Measurements from ENCODE around the gene GNG14. TPM values are rescaled to one million over a fixed set of nuclear protein-coding genes. Genes with fewer than 3 reads are reported as not detected.
"Not testable (repeated sequence)": the region's sequence is repeated elsewhere in the genome, so short reads cannot be mapped to it uniquely, and the experiment has no call there.

GNG14 gene
- total and polyA plus RNA-seq, 4 donors, result not detected

DNA sequence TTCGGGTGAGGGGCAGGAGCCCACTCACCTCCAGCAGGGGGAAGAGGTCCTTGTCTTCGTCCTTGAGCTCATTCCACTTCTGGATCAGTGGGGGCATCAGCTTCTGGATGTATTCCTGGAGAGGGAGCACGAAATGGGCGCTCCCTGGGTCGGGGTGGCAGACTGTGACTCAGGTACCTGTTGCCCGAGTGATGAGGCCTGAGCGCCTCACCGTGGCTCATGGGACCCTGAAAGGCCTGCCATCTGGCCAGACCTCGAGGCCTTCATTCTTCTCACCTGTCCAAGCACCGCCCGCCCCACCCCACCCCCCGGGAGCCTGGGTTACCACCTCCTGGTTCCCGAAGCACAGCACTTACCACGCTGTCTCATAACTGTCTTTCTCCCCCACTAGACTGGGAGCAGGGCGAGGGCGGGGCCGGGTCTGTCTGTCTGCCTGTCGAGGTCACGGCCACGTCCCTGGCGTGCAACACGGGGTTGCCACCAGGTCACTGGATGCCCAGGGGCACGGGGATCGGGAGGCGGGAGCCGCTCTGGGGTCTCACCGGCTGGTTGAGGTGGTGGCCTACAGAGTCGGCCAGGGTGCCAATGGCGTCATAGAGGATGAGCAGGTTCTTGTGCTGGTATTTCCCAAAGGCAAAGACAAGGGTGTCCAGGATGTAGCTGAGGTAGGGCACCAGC is 18.0 kb downstream of the GNG14 start:
- ATAC-seq (ENCODE audit: low FRiP score) (no peak), DNase-seq (no peak)
- no peak overlapping the region for H3K4me3 ChIP-seq (ENCODE audit: low read length in 2 of 2)
- H3K9me3 ChIP-seq (ENCODE audit: control insufficient read depth, low read length), result no peaks in the 10 kb centered on the region
- no peaks in the 10 kb centered on the region for H3K4me1 ChIP-seq (ENCODE audit: control insufficient read depth in 1 of 2, insufficient read depth in 2 of 2, low read length in 2 of 2)
- peaks cover 0 to 15% of the 10 kb centered on the region in 2 donors for H3K36me3 ChIP-seq (ENCODE audit: control insufficient read depth in 1 of 2, insufficient read depth in 2 of 2, low read length in 1 of 2)
- intact Hi-C loops (cut with DNase I), result no loop called here
- 90 to 96% methylated on average over 29 of the region's 29 CpGs for WGBS, 2 donors
- H3K27me3 ChIP-seq (ENCODE audit: control insufficient read depth in 1 of 2, insufficient read depth in 2 of 2, low read length in 1 of 2), result no peaks in the 10 kb centered on the region
- no peak overlapping the region for H3K27ac ChIP-seq (ENCODE audit: low read depth in 1 of 2, low read length in 2 of 2)

DNA sequence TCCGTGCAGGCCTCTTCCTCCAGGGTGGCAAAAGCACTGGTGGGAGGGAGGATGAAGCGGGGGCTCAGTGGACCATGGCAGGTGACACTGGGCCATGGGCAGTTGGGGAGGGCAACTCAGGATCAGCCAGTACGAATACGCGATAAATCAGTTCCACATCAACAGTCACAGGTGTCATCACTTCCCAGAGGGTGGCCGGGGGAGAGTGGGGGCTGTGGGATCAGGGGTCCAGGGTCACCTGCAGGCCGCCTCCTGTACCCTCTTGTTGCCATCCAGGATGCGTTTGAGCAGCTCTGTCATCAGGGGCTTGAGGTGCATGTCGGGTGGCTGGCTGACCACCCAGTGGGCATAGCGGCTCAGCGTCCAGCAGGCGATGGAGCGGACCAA is 18.5 kb downstream of the GNG14 start:
- no peak overlapping the region for H3K4me3 ChIP-seq (ENCODE audit: low read length in 2 of 2)
- no peaks in the 10 kb centered on the region for H3K9me3 ChIP-seq (ENCODE audit: control insufficient read depth, low read length)
- intact Hi-C loops (cut with DNase I), result no loop called here
- no peaks in the 10 kb centered on the region for H3K27me3 ChIP-seq (ENCODE audit: control insufficient read depth in 1 of 2, insufficient read depth in 2 of 2, low read length in 1 of 2)
- no peaks in the 10 kb centered on the region for H3K4me1 ChIP-seq (ENCODE audit: control insufficient read depth in 1 of 2, insufficient read depth in 2 of 2, low read length in 2 of 2)
- 90 to 93% methylated on average over 12 to 13 of the region's 13 CpGs for WGBS, 2 donors
- no peak overlapping the region for H3K27ac ChIP-seq (ENCODE audit: low read depth in 1 of 2, low read length in 2 of 2)
- no peak for DNase-seq
- no peak for ATAC-seq (ENCODE audit: low FRiP score)
- H3K36me3 ChIP-seq (ENCODE audit: control insufficient read depth in 1 of 2, insufficient read depth in 2 of 2, low read length in 1 of 2), result peaks cover 0 to 15% of the 10 kb centered on the region in 2 donors

DNA sequence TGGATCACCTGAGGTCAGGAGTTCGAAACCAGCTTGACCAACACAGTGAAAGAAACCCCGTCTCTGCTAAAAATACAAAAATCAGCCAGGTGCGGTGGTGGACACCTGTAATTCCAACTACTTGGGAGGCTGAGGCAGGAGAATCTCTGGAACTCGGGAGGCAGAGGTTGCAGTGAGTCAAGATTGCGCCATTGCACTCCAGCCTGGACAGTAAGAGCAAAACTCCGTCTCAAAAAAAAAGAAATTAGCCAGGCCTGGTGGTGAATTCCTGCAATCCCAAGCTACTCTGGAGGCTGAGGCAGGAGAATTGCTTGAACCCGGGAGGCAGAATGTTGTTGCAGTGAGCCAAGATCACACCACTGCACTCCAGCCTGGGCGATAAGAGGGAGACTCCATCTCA is 20.8 kb downstream of the GNG14 start:
- no peak overlapping the region for H3K4me3 ChIP-seq (ENCODE audit: low read length in 2 of 2)
- intact Hi-C loops (cut with DNase I), result no loop called here
- H3K9me3 ChIP-seq (ENCODE audit: control insufficient read depth, low read length), result no peaks in the 10 kb centered on the region
- H3K4me1 ChIP-seq (ENCODE audit: control insufficient read depth in 1 of 2, insufficient read depth in 2 of 2, low read length in 2 of 2), result no peaks in the 10 kb centered on the region
- no peaks in the 10 kb centered on the region for H3K27me3 ChIP-seq (ENCODE audit: control insufficient read depth in 1 of 2, insufficient read depth in 2 of 2, low read length in 1 of 2)
- no peak for DNase-seq
- no peak overlapping the region for H3K27ac ChIP-seq (ENCODE audit: low read depth in 1 of 2, low read length in 2 of 2)
- peaks cover 0 to 10% of the 10 kb centered on the region in 2 donors for H3K36me3 ChIP-seq (ENCODE audit: control insufficient read depth in 1 of 2, insufficient read depth in 2 of 2, low read length in 1 of 2)
- no peak for ATAC-seq (ENCODE audit: low FRiP score)
- 91 to 93% methylated on average over 8 of the region's 8 CpGs for WGBS, 2 donors

DNA sequence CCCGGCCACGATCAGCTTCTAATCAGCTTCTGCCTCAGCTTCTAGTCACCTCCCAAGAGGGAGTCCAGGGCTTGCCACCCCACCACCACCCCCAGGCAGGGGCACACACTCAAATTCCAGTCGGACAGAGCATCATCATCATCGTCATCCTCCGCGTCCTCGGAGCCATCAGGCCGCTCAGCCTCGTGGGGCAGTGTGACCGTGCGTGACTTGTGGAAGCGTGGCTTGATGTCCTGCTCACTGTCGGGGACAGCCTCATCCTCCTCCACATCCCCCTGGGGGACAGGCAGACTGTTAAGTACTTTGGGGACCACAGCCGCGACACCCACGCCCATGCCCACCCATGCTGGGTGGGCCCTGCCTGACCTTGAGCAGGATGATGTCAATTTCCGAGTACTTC is 23.4 kb downstream of the GNG14 start:
- Histone ChIP-seq H3K4me3 (ENCODE audit: low read length in 2 of 2) (no peak overlapping the region), H3K27ac (ENCODE audit: low read depth in 1 of 2, low read length in 2 of 2) (no peak overlapping the region), H3K27me3 (ENCODE audit: control insufficient read depth in 1 of 2, insufficient read depth in 2 of 2, low read length in 1 of 2) (no peaks in the 10 kb centered on the region), H3K9me3 (ENCODE audit: control insufficient read depth, low read length) (no peaks in the 10 kb centered on the region), H3K36me3 (ENCODE audit: control insufficient read depth in 1 of 2, insufficient read depth in 2 of 2, low read length in 1 of 2) (peaks cover 0 to 8% of the 10 kb centered on the region in 2 donors), H3K4me1 (ENCODE audit: control insufficient read depth in 1 of 2, insufficient read depth in 2 of 2, low read length in 2 of 2) (no peaks in the 10 kb centered on the region)
- intact Hi-C loops (cut with DNase I), result no loop called here
- 94 to 95% methylated on average over 17 of the region's 17 CpGs for WGBS, 2 donors
- DNase-seq (no peak), ATAC-seq (ENCODE audit: low FRiP score) (no peak)

DNA sequence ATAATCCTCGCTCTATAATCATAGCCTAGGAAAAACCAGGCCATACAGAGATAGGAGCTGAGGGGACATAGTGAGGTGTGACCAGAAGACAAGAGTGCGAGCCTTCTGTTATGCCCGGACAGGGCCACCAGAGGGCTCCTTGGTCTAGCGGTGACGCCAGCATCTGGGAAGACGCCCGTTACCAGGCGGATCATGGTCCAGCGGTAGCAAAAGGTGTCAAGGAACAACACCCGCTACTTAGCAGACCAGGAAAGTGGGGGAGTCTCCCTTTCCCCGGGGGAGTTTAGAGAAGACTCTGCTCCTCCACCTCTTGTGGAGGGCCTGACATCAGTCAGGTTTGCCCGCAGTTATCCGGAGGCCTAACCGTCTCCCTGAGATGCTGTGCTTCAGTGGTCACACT is 24.3 kb downstream of the GNG14 start:
- H3K4me1 ChIP-seq (ENCODE audit: control insufficient read depth in 1 of 2, insufficient read depth in 2 of 2, low read length in 2 of 2); DNase-seq; ATAC-seq (ENCODE audit: low FRiP score); H3K9me3 ChIP-seq (ENCODE audit: control insufficient read depth, low read length); H3K4me3 ChIP-seq (ENCODE audit: low read length in 2 of 2); H3K27ac ChIP-seq (ENCODE audit: low read depth in 1 of 2, low read length in 2 of 2); intact Hi-C loops (cut with DNase I); H3K27me3 ChIP-seq (ENCODE audit: control insufficient read depth in 1 of 2, insufficient read depth in 2 of 2, low read length in 1 of 2): not testable (repeated sequence)
- 35% methylated on average over 11 to 13 of the region's 14 CpGs for WGBS, 2 donors
- H3K36me3 ChIP-seq (ENCODE audit: control insufficient read depth in 1 of 2, insufficient read depth in 2 of 2, low read length in 1 of 2), result peaks cover 0 to 12% of the 10 kb centered on the region in 2 donors

DNA sequence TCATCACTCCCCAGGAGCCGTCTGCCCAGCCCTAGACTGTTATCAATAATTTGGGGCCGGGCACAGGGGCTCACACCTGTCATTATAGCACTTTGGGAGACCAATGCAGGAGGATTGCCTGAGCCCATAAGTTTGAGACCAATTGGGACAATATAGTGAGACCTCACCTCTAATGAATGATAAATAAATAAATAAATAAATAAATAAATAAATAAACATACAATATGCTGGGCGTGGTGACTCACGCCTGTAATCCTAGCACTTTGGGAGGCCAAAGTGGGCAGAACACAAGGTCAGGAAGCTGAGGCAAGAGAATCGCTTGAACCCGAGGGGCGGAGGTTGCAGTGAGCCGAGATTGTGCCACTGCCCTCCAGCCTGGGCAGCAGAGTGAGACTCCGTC is 25.5 kb downstream of the GNG14 start:
- H3K27ac ChIP-seq (ENCODE audit: low read depth in 1 of 2, low read length in 2 of 2); ATAC-seq (ENCODE audit: low FRiP score); H3K27me3 ChIP-seq (ENCODE audit: control insufficient read depth in 1 of 2, insufficient read depth in 2 of 2, low read length in 1 of 2); H3K4me1 ChIP-seq (ENCODE audit: control insufficient read depth in 1 of 2, insufficient read depth in 2 of 2, low read length in 2 of 2); intact Hi-C loops (cut with DNase I); H3K9me3 ChIP-seq (ENCODE audit: control insufficient read depth, low read length); H3K4me3 ChIP-seq (ENCODE audit: low read length in 2 of 2); DNase-seq: not testable (repeated sequence)
- H3K36me3 ChIP-seq (ENCODE audit: control insufficient read depth in 1 of 2, insufficient read depth in 2 of 2, low read length in 1 of 2), result peaks cover 0 to 12% of the 10 kb centered on the region in 2 donors
- 86 to 90% methylated on average over 9 of the region's 9 CpGs for WGBS, 2 donors

DNA sequence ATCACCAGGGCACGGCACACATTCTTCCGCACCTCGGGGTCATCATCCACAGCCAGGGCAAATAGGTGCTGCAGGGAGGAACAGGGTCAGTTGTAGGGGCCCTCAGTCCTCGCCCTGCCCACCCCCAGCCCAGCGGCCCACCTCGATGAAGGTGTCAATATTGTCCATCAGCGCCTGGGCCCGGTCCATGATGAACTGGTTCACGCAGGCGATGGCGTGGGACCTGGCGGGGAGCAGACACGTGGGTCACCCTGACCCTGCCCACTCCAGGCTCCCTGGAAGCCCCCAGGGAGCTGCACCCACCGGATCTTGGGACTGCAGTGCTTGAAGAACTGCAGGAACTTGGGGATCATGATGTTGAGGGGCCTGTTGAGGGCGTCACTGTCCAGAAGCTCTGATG is 27.3 kb downstream of the GNG14 start:
- Histone ChIP-seq H3K27ac (ENCODE audit: low read depth in 1 of 2, low read length in 2 of 2) (no peak overlapping the region), H3K36me3 (ENCODE audit: control insufficient read depth in 1 of 2, insufficient read depth in 2 of 2, low read length in 1 of 2) (peaks cover 0 to 15% of the 10 kb centered on the region in 2 donors), H3K9me3 (ENCODE audit: control insufficient read depth, low read length) (no peaks in the 10 kb centered on the region), H3K4me1 (ENCODE audit: control insufficient read depth in 1 of 2, insufficient read depth in 2 of 2, low read length in 2 of 2) (no peaks in the 10 kb centered on the region), H3K27me3 (ENCODE audit: control insufficient read depth in 1 of 2, insufficient read depth in 2 of 2, low read length in 1 of 2) (no peaks in the 10 kb centered on the region), H3K4me3 (ENCODE audit: low read length in 2 of 2) (no peak overlapping the region)
- intact Hi-C loops (cut with DNase I), result no loop called here
- ATAC-seq (ENCODE audit: low FRiP score) (no peak), DNase-seq (no peak)
- whole genome bisulfite sequencing, 2 donors, result 90 to 92% methylated on average over 15 of the region's 15 CpGs

DNA sequence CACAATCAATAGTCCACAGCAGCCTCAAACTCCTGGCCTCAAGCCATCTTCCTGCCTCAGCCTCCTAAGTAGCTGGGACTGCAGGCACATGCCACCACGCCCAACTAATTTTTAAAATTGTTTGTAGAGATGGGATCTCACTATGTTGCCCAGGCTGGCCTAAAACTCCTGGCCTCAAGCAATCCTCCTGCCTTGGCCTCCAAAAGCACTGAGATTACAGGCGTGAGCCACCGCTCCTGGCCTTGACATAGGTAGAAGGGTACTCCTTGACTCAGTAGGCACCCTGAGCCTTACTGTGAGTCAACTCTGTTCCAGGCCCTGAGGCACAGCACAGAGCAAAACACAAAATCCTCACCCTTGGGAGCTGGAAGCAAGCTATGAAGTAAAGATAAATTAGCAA is 28.1 kb downstream of the GNG14 start:
- ATAC-seq (ENCODE audit: low FRiP score), result no peak
- H3K36me3 ChIP-seq (ENCODE audit: control insufficient read depth in 1 of 2, insufficient read depth in 2 of 2, low read length in 1 of 2), result peaks cover 0 to 12% of the 10 kb centered on the region in 2 donors
- no peaks in the 10 kb centered on the region for H3K27me3 ChIP-seq (ENCODE audit: control insufficient read depth in 1 of 2, insufficient read depth in 2 of 2, low read length in 1 of 2)
- no peaks in the 10 kb centered on the region for H3K4me1 ChIP-seq (ENCODE audit: control insufficient read depth in 1 of 2, insufficient read depth in 2 of 2, low read length in 2 of 2)
- no peaks in the 10 kb centered on the region for H3K9me3 ChIP-seq (ENCODE audit: control insufficient read depth, low read length)
- WGBS, 2 donors, result 95% methylated on average over 3 of the region's 3 CpGs
- intact Hi-C loops (cut with DNase I), result no loop called here
- H3K4me3 ChIP-seq (ENCODE audit: low read length in 2 of 2), result no peak overlapping the region
- no peak overlapping the region for H3K27ac ChIP-seq (ENCODE audit: low read depth in 1 of 2, low read length in 2 of 2)
- DNase-seq, result no peak

DNA sequence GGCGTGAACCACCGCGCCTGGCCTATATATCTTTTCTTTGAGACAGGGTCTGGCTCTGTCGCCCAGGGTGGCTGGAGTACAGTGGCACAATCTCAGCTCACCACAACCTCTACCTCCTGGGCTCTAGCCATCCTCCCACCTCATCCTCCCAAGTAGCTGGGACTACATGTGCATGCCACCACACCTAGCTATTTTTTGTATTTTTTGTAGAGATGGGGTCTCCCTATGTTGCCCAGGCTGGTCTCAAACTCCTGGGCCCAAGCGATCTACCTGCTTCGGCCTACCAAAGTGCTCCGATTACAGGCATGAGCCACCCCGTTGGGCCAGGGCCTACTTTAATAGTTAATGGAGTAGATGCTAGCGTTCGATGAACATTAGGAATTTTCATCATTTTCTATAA is 32.5 kb downstream of the GNG14 start:
- Histone ChIP-seq H3K4me1 (ENCODE audit: control insufficient read depth in 1 of 2, insufficient read depth in 2 of 2, low read length in 2 of 2) (no peaks in the 10 kb centered on the region), H3K27me3 (ENCODE audit: control insufficient read depth in 1 of 2, insufficient read depth in 2 of 2, low read length in 1 of 2) (no peaks in the 10 kb centered on the region), H3K36me3 (ENCODE audit: control insufficient read depth in 1 of 2, insufficient read depth in 2 of 2, low read length in 1 of 2) (peaks cover 0 to 7% of the 10 kb centered on the region in 2 donors), H3K4me3 (ENCODE audit: low read length in 2 of 2) (no peak overlapping the region), H3K9me3 (ENCODE audit: control insufficient read depth, low read length) (no peaks in the 10 kb centered on the region), H3K27ac (ENCODE audit: low read depth in 1 of 2, low read length in 2 of 2) (no peak overlapping the region)
- intact Hi-C loops (cut with DNase I), result loop anchor here in 1 of 2 donors (5.0 kb wide), 1 partner anchor 77 kb away; no protein-coding TSS in a partner anchor
- DNase-seq (no peak), ATAC-seq (ENCODE audit: low FRiP score) (no peak)
- WGBS, 2 donors, result 78 to 79% methylated on average over 10 of the region's 10 CpGs

Measured in aorta (tissue), 5 donors.